Head of caudate nucleus (tissue), 42 donors: ENCODE data around the gene KCNE3.

Experiments used
- DNase-seq, 42 donors: peaks; one replicate each; pipeline versions ENCODE4 v3.0.0 to v3.0.0-alpha.2; 2020 to 2021; ENCODE audit warnings: mixed read lengths in 7 of 42
- intact Hi-C: fragments of 100-400 bp; cut with DNase I; formaldehyde crosslinking; loops from one replicate; pipeline ENCODE4 v1.15.0; 2022

The KCNE3 gene

GRCh38 chr11:74473382-74474173 lies 6.2 kb upstream of the KCNE3 start:
- intact Hi-C loops: no loop called here
- DNase-seq: peak in 1 of 42 donors; percentile 17

DNA sequence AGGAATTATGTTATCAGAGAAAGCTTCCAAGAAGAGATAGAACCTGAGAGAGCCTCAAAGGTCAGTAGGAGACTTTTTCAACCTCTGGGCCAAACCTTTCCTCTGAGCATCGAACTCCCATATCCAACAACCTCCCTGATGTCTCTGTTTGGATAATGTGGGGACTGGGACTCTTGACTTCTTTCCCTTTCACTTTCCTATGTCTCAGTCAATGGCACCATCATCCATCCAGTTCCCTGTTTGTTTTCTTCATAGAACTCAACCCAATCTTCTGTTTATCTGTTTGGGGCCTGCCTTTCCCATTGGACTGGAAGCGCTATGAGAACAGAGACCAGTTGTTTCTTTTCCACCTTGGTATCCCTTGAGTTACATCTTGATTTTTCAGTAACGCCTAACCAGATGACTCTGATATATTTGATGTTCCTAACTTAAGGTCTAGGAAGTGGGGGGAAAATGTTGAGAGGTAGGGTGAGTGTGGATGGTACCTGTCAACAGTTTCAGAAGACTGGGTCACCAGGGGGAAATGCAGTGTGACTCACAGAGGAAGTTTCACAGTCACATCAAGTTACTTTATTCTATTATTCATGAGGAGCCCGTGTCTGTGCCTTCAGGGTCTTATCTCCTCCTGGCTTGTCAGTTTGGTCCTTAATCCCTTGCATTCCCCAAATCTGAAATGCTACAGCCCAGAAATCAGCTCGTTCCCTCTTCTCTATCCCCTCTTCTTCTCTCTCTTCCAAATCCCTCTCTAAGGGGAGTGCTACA lies 4.5 kb upstream of the KCNE3 start:
- intact Hi-C loops: no loop called here
- no peak for DNase-seq

- intact Hi-C loops: no loop called here
- no peak for DNase-seq
These were observed 3.7 kb upstream of the KCNE3 start for GRCh38 chr11:74471037-74471436.

DNA sequence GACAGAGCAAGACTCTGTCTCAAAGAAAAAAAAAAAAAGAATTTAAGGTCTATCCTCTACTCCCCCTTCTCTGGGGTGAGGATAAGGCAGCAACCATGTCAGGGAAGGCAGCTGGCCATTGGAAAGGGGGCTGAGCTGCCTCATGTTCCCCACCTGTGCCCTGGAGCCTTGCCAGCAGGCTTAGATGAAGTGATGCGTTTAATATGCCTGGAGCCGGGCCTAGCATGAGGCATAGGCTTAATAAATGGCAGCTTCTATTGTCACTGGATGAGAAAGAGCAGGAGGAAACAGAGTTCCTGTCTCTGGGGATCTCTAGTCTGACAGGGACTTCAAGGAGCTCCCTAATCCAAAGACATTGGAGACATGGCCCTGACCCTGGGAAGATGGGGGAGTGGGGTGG lies 3.2 kb upstream of the KCNE3 start:
- intact Hi-C loops: no loop called here
- DNase-seq: no peak

DNA sequence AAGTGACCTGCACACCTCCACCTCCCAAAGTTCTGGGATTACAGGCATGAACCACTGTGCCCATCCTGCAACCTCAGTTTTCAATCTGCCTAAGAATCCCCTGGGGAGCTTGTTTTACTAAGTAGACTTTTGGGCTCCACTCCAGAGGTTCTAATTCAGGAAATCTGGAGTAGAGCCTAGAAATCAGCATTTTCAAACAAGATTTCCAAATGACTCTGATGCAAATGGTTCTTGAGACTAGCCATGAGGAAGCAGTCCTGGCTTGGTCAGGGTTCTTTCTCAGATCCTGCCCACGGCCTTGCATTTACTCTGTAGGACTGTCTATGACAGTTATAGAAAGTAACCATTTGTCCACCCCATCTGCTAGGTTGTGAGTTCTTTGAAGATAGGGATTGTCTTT lies 1.6 kb upstream of the KCNE3 start:
- DNase-seq: no peak
- intact Hi-C loops: no loop called here

DNA sequence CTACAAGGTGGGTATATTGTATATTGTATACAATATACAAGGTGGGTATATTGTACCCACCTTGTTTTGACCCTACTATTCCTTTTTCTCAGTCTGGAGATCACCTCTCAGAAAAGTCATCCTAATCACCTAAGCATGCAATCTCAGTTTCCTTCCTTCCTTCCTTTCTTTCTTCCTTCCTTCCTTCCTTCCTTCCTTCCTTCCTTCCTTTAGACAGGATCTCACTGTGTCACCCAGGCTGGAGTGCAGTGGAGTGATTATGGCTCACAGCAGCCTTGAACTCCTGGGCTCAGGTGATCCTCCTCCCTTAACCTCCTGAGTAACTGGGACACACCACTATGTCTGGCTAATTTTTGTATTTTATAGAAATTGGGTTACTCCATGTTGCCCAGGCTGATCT lies 1.2 kb upstream of the KCNE3 start:
- intact Hi-C loops: no loop called here

GRCh38 chr11:74468058-74468457 lies 709 bp upstream of the KCNE3 start:
- intact Hi-C loops: no loop called here
- no peak for DNase-seq

More for the DNA sequence above, 1.2 kb upstream of the KCNE3 start:
- DNase-seq: no peak

GRCh38 chr11:74465291-74465708 lies 2.0 kb downstream of the KCNE3 start:
- intact Hi-C loops: no loop called here
- no peak for DNase-seq

DNA sequence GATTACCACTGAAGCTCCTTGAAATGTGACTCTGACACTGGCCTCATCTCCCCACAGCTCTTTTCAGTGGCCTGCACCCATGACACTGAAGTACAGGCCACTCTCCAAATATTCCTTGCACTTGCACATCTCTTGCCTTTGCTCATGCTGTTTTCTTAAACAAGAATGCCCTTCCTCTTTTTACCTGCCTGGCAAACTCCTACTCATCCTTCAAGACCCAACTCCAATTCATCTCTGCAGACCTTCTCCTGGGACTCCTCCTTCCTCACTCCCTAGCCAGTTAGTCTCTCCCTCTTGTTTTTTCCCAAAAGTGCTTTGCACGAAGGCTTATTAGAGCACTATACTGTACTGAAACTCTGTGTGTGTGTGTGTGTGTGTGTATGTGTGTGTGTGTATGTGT lies 2.6 kb downstream of the KCNE3 start:
- DNase-seq: no peak
- intact Hi-C loops: no loop called here

- no peak for DNase-seq
- intact Hi-C loops: no loop called here
These were observed 4.1 kb downstream of the KCNE3 start for GRCh38 chr11:74463216-74463615.

GRCh38 chr11:74462631-74463030 lies 4.7 kb downstream of the KCNE3 start:
- intact Hi-C loops: no loop called here
- no peak for DNase-seq

GRCh38 chr11:74462009-74462408 lies 5.3 kb downstream of the KCNE3 start:
- peak in 41 of 42 donors; percentile 6 to 77 (median 49) for DNase-seq
- intact Hi-C loops: no loop called here

GRCh38 chr11:74460481-74461154 lies 6.7 kb downstream of the KCNE3 start:
- intact Hi-C loops: no loop called here

DNA sequence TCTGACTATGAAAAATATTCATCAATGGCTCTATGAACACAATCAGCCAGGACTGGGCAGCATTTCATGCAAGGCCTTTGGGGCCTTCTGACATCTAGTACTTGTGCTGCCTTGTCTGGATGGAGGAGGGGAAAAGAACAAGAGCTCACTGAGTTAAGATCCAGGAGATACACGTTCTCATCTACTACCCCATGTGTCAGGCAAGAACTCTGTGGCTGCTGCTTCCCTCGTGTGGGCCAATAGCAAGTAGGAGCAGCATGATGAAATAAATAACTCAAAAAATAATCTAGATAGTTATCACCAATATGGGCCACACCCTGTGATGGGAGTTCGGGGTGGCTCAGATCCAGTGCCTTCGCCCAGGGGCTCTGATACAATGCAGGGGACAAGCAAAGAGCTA lies 7.3 kb downstream of the KCNE3 start:
- DNase-seq: no peak

More at GRCh38 chr11:74460481-74461154, 6.7 kb downstream of the KCNE3 start:
- peak in 2 of 42 donors; percentile 28 to 51 for DNase-seq

GRCh38 chr11:74459584-74459983 lies 7.8 kb downstream of the KCNE3 start:
- intact Hi-C loops: no loop called here

More for the DNA sequence above, 7.3 kb downstream of the KCNE3 start:
- intact Hi-C loops: no loop called here

DNA sequence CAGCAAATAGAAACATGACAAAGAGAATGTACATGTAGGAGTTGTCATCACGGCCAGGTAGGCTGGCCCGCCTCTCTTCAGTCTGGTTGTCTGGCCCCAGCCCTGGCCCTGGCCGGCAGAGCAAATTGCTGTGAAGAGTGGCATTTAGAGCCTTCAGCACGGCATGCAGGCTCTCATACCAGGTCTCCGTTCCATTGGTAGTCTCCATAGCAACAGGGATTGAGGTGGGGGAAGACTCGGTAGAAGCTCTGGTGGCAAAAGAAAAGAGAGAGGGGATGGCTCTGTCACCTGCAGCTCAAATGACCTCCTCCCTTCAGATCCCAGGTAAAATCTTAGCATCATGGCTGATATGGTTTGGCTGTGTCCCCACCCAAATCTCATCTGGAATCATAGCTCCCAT lies 10.0 kb downstream of the KCNE3 start:
- no peak for DNase-seq
- intact Hi-C loops: no loop called here

More at GRCh38 chr11:74459584-74459983, 7.8 kb downstream of the KCNE3 start:
- DNase-seq: no peak

DNA sequence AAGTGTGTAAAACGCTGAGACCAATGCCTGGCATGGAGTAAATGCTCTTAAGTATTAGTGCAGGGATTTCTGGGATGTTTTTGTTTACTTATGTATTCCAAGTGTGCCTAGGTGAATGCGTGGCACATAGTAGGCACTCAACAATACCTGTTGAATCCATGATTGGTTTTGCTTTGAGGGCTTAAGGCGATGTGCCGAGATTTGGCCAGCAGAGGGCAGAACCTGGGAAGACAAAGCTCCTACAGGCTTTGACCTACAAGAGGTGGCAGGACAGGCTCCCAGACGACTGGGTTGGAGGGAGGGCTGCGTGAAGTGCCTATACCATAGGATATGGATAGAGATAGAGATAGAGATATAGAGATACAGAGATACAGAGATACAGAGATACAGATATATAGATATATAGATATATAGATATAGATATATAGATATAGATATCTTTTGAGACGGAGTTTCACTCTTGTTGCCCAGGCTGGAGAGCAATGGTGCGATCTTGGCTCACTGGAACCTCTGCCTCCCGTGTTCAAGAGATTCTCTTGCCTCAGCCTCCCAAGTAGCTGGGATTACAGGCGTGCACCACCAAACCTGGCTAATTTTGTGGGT lies 13.9 kb downstream of the KCNE3 start:
- intact Hi-C loops: no loop called here
- DNase-seq: peak in 41 of 42 donors; percentile 35 to 80 (median 59)

DNA sequence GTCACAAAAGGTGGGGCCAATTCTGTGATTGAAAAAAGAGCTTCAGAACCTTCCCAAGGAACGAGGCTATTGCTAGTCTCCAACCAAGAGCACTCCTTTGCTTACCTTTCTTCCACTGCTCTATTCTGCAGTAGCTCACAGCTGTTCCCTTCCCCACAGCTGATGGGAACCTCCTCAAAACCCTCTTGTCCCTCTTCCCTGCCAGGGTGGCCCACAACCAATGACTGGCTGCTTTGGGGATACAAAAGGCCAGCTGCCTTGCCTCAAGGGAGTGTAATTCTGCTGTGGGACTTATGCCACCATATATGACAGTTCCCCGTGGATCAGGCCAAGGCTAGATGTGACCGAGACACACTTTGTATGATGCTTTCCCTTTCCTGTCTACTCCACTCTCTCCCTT lies 15.0 kb downstream of the KCNE3 start:
- DNase-seq: no peak
- intact Hi-C loops: no loop called here

DNA sequence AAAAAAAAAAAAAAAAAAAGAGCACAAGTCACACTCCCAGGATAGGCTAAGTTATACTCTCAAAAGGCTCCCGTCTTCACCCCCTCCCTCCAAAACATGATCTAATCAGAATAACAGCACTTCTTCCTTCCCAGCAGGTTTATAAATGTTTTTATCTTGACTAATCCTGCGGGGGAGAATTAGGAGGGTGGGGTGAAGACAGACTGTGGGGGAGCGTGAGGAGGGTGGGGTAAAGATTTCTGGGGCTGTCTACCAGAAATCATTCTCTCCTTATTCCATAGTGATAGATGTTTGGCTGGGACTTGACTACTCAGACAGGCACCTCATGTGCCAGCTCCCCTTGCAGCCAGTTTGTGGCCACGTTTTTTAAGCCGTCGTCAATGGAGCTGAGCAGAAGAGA lies 17.0 kb downstream of the KCNE3 start:
- intact Hi-C loops: no loop called here
- peak in 31 of 42 donors; percentile 6 to 78 (median 39) for DNase-seq
